Prostate gland (tissue), 2 donors: ENCODE measurements around the gene TNFAIP2. TPM values are rescaled to one million over a fixed set of nuclear protein-coding genes. Genes with fewer than 3 reads are reported as not detected.

ENCODE experiments used
- DNase-seq: peaks from one replicate; pipeline ENCODE4 v3.0.0-alpha.2; 2019; ENCODE audit warnings: low spot score
- H3K27ac ChIP-seq, 2 donors: fragments of 200-600 bp; sonication (generic); 2 replicates each; pipeline ENCODE4 v1.5.1; 2017 to 2019
- H3K27me3 ChIP-seq: fragments of 200-600 bp; sonication (generic); replicated peaks from 2 replicates; pipeline ENCODE4 v1.5.1; 2019; ENCODE audit not compliant: insufficient read depth
- H3K36me3 ChIP-seq, 2 donors: fragments of 200-600 bp; sonication (generic); 1 replicate in 1 of 2; 2 replicates in 1 of 2; pipeline versions ENCODE4 v1.5.1 to v1.8.1; 2017 to 2019
- H3K4me1 ChIP-seq: fragments of 200-600 bp; sonication (generic); replicated peaks from 2 replicates; pipeline ENCODE4 v1.5.1; 2019
- H3K4me3 ChIP-seq, 2 donors: fragments of 200-600 bp; sonication (generic); 2 replicates each; pipeline ENCODE4 v1.5.1; 2017 to 2019
- H3K9me3 ChIP-seq: fragments of 200-600 bp; sonication (generic); 2 replicates; pipeline ENCODE4 v1.5.1; 2017
- CTCF ChIP-seq, 4 experiments: fragments of 200-600 bp in 2 of 4; fragments of 450-650 bp in 2 of 4; sonication (generic) in 2 of 4; IDR thresholded peaks; 1 replicate in 3 of 4; 2 replicates in 1 of 4; pipeline ENCODE4 v1.5.1; 2016 to 2019; ENCODE audit warnings: antibody characterized with exemption in 4 of 4, mild to moderate bottlenecking in 2 of 4, moderate library complexity in 2 of 4
- POLR2A ChIP-seq: fragments of 450-650 bp; IDR thresholded peaks from one replicate; pipeline ENCODE4 v1.6.1; 2016; ENCODE audit warnings: antibody characterized with exemption, mild to moderate bottlenecking
- POLR2AphosphoS5 ChIP-seq: sonication (generic); formaldehyde crosslinking; IDR thresholded peaks from one replicate; pipeline ENCODE4 v1.6.1; 2017; ENCODE audit warnings: antibody characterized with exemption
- WGBS: methylation state at CpG from one replicate; pipeline ENCODE4 v1.1.5; 2018; 5-methylcytosine and 5-hydroxymethylcytosine counted together
- intact Hi-C: fragments of 100-400 bp; cut with DNase I; formaldehyde crosslinking; loops from one replicate; pipeline ENCODE4 v1.14.2; 2022
- total RNA-seq, 2 donors: library from RNA; depleted of rRNA; stranded (reverse); fragments of >200 nt; gene quantifications; one replicate each; pipeline ENCODE4 v1.1.0, GENCODE V29; 2016

The TNFAIP2 gene
- total RNA-seq, 2 donors from 2014 or later = 36.5 to 46.4 TPM

GRCh38 chr14:103104389-103104653 is 18.9 kb upstream of the TNFAIP2 start:
- Histone ChIP-seq H3K4me1 (peaks cover 4% of the 10 kb centered on the region), H3K36me3 (no peaks in the 10 kb centered on the region), H3K27ac (no peak overlapping the region), H3K27me3 (peaks cover 28% of the 10 kb centered on the region), H3K4me3 (no peak overlapping the region), H3K9me3 (no peaks in the 10 kb centered on the region)
- TF ChIP-seq POLR2AphosphoS5 (no peak), CTCF (IDR thresholded peaks at IDR 0.05) (no peak), POLR2A (no peak)
- no peak for DNase-seq
- intact Hi-C loops = no loop called here
- 0% methylated on average over 1 of the region's 20 CpGs for WGBS

DNA sequence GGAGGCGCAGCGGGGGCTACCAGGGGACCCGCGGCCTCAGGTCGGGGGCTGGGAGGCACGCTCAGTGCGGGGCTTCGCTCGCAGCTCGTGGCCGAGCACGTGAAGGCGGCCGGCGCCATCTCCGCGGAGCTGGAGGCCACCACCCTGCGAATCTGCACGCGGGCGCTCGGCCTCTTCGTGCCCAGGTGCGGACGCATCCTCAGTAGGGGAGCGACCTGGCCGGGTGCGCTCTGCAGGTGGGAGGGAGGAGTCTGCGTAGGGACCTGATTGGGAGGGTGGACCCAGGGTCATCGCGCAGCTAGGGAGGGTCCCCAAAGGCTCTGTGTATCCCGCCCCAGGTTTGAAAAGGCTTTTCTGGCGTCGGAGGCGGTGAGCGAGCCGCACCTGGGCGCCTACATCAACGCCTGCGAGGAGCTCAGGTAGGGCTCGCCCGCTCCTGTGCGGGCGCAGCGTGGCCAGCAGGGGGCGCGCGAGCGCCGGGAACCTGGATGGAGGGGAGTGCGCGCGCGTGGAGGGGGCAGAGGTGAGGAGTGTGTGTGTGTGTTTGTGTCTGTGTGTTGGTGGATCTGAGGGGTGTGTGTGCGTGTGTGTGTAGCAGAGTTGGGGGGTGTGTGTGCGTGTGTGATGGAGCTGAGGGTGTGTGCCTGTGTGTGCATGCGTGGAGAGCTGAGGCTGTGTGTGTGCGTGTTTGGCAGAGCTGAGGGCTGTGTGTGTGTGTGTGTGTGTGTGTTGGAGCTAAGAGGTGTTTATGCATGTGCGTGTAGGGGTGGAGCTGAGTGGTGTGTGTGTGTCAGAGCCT is 18.4 kb upstream of the TNFAIP2 start:
- Histone ChIP-seq H3K27me3 (peaks cover 28% of the 10 kb centered on the region), H3K4me3 (no peak overlapping the region), H3K36me3 (no peaks in the 10 kb centered on the region), H3K27ac (no peak overlapping the region), H3K9me3 (no peaks in the 10 kb centered on the region), H3K4me1 (peaks cover 4% of the 10 kb centered on the region)
- intact Hi-C loops = loop anchor here (5.0 kb wide), 2 partner anchors 82 to 187 kb away; no protein-coding TSS in a partner anchor
- peak; percentile 15 for TF ChIP-seq POLR2AphosphoS5
- no peak for TF ChIP-seq POLR2A
- TF ChIP-seq CTCF (IDR thresholded peaks at IDR 0.05) = peak; percentile 95 to 99 (median 96)
- DNase-seq = peak; percentile 54
- 7% methylated on average over 47 of the region's 59 CpGs for WGBS

DNA sequence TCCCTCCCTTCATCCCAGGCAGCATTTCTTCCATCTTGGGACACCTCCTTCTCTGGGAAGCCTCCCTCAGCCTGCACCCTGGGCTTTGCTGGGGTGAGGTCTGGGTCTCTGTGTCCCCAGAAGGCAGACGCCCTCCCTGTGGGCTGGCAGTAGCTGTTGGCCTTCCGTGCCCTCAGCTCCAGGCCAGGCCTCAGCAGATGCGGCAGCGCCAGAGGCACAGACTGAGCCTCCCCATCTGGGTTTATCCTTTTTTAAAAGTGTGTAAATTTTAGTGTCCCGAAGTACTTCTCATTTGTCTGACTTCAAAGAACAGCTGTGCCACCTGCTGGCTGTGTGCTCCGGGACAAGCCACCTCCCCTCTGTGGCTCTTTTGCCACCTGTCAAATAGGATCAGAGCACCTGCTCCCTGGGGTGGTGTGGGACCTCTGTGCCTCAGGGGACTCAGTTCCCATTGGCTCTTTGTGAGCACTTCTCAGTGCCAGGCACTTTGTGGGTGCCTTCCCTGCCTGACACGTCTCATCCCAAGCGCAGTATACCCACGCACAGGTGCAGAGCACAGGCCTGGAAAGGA is 17.6 kb upstream of the TNFAIP2 start:
- peaks cover 23% of the 10 kb centered on the region for H3K27me3 ChIP-seq
- peaks cover 4% of the 10 kb centered on the region for H3K4me1 ChIP-seq

GRCh38 chr14:103107455-103107854 is 15.8 kb upstream of the TNFAIP2 start:
- no peaks in the 10 kb centered on the region for H3K36me3 ChIP-seq
- H3K27me3 ChIP-seq = peaks cover 11% of the 10 kb centered on the region
- WGBS = 97% methylated on average over 23 of the region's 23 CpGs
- H3K4me3 ChIP-seq = no peak overlapping the region
- no peak for DNase-seq
- H3K27ac ChIP-seq = no peak overlapping the region
- TF ChIP-seq POLR2AphosphoS5 (no peak), CTCF (IDR thresholded peaks at IDR 0.05) (no peak), POLR2A (no peak)
- no peaks in the 10 kb centered on the region for H3K9me3 ChIP-seq
- H3K4me1 ChIP-seq = peaks cover 4% of the 10 kb centered on the region
- intact Hi-C loops = loop anchor here (5.0 kb wide), 2 partner anchors 80 to 185 kb away; no protein-coding TSS in a partner anchor

More for the DNA sequence above, 17.6 kb upstream of the TNFAIP2 start:
- Histone ChIP-seq H3K27ac (no peak overlapping the region), H3K9me3 (no peaks in the 10 kb centered on the region), H3K36me3 (no peaks in the 10 kb centered on the region), H3K4me3 (no peak overlapping the region)
- intact Hi-C loops = loop anchor here (5.0 kb wide), 2 partner anchors 82 to 187 kb away; no protein-coding TSS in a partner anchor
- no peak for TF ChIP-seq POLR2A
- peak in 2 of 4 experiments; percentile 15 to 33 for TF ChIP-seq CTCF (IDR thresholded peaks at IDR 0.05)
- no peak for DNase-seq
- WGBS = 52% methylated on average over 9 of the region's 9 CpGs
